Non-pigmented ciliary epithelial cell (primary cell): ENCODE data around the gene RER1.

Experiments used
- DNase-seq: peaks from one replicate; pipeline ENCODE4 v3.0.0-alpha.2; 2010; ENCODE audit warnings: low read depth

Gene RER1

DNA sequence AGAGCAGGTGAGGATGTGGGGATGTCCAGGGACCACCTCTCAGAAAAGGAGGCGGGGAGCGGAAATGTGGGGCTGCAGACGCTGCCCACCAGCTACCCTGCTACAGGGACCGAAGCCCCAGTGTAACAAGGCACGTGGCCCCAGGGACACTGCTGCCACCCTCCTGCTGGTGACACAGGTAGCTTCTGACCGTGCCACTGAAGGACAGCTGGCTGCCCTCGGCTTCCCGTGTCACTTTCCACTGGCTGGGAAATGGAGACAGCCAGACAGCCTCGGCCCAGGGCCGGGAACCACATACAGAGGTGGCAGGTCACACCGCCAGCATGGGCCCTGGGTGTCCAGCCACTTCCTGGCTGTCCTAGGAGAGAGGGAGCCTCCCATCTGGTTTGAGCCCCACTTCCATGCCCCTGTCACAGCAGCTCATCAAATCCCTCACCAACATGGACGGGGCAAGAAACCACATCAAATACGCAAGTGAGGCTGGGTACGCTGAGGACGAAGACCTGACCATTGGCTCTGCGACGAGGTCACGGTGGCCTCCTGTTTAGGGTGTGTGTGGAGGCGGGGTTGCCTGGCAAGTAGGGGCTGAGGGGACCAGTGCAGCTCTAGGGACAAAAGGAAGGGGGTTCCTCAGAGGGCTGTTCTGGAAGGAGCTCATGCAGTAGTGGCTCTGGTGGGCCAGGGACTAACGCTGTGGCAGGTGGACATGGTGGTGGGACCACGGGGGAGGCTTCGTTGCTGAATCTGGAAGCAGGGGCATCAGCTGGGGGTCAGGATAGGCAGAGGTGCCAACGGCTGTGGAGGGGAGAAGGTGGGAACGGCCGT lies 15.7 kb downstream of the RER1 start:
- no peak for DNase-seq

DNA sequence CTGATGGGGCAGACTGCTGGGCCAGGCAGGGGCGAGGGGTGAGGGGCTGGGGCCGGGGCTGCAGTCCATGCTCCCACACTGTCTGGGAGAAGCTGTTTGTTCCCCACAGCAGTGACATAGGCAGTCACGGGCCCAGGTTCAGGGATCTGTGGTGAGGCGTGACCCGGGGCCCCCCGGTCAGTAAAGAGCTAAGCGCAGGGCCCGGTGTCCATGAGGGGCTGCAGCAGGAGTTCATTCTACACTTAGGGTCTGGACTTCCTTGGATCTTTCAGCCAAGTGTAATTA lies 16.3 kb downstream of the RER1 start:
- DNase-seq, result no peak

DNA sequence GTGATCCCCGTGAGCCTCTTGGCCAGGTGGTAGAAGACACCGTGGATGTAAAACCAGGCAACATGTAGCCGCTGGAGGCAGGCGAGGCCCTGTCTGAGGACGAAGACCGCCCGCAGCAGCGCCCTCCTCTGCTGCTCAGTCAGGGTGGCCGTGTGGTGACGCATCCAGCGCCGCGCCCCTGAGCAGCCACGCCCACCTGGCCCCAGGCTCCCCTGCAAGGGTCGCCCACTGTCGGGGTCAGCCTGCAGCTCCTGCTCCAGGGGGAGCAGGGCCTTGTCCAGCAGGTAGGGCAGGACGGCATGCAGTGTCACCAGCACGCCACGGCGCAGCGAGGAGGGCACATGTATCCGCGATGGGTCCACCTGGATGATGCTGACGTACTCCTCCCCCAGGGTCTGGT lies 16.8 kb downstream of the RER1 start:
- no peak for DNase-seq

DNA sequence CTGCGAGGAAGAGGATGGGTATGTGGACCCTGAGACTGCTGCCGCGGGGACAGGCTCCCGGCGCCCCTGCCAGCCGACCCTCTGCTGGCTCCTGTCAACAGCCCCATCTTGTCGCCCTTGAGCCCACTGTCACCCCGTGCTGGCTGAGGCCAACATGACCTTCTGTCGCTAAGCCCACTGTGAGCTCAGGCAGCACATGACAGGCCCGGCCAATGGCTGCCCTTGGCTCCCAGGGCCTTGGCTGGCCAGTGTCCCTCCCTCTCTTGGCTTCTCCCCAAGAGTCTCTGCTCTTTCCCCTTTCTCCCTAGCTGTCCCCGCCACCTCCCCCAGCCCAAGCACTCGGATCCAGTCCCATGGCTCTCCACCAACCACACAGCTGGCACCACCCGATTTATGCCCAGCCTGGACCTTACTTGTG lies 17.2 kb downstream of the RER1 start:
- DNase-seq, result no peak

DNA sequence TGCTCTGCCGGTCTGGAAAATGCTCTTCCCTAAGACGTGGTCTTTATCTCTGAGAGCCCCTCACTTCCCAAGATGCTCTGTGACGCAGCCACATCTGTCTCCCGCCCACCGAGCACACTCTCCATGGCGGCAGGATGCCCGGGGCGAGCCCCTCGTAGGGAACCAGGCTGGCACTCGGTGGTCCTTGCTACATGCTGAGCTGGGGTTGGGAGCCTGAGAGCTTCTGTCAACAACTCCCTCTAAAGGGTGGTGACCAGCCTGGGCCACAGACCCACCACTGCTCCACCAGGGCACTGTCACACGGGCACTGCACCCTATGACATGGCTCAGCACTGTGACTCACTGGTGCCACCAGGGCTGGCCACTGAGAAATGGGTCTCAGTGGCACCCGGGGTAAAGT lies 18.1 kb downstream of the RER1 start:
- DNase-seq, result no peak

DNA sequence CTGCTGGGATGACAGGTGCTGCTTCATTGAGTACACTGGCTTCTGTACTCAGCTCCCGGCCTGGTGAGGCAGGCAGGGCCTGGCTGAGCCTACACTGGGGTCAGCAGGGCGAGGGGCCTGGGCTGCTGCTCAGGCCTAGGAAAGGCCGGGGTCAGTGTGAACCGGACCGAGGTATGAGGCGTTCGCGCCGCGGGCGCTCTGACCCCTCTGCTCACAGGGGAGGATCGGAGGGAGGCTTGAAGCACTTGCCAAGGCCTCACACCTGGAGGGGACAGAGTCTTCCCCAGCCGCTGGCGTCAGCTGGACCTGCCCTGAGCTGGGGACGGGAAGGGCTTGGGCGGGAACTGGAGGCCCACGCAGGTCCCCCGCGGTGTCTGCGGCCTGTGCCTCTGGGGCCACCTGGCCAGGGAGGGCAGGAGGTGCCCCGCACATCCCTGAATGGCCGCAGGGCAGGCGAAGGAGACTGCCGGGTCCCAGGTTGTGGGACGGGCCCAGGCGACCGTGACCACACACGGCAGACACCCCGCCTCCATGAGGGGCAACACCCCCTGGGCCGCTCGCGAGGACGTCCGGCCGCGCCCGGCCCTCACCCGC lies 20.3 kb downstream of the RER1 start:
- DNase-seq, result no peak

DNA sequence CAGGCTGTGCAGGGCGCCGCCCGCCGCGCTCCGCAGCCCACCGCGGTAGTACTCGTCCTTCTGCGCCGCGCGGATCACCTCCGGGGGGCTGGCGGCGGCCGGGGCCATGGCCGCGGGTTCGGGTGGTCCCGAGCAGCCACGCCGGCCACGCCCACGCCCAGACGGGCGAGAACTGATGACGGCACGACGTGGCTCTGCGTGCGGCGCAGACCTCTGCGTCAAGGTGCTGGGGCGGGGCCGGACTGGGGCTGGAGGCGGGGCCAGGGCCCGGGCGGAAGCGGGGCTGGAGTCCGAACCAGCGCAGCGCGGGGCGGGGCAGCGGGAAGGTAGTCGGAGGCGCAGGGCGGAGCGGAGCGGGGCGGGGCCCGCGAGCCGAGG lies 20.7 kb downstream of the RER1 start, which contains the start of gene PEX10:
Gene PEX10, minus strand, starts transcription at position 170 of the 378 bp plus-strand sequence. Its CDS starts 62 bp downstream, at position 108.
- peak; percentile 61 for DNase-seq

DNA sequence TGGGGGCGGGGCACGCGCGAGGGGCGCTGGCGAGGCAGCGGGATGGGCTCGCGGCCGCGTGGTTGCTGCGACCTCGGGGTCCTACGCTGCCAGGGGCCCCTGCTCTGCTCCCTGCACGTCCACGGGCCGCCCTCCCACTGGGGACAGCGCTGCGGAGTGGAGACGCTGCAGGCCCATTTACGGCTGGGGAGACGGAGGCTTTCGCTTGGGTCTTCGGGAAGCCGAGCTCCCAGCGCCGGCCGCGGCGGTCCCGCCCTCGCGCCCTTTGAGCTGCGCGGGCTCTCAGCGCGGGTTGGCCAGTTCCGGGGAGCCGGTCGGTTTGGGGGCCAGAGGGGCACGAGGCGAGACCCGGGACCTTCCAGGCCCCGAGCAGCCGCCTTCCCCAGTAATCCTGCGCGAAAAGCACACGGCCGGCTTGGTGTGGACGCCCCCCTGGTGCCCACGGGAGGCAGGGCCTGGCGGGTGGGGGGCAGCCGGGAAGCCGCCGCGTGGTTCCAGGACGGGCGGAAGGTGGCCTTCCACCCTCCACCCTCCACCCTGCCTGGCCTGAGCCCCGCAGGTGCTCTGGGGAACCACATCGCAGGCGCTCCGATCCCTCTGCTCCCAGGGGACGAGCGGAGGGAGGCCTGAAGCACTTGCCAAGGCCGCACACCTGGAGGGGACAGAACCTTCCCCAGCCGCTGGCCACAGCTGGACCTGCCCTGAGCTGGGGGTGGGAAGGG lies 21.3 kb downstream of the RER1 start:
- DNase-seq, result no peak

DNA sequence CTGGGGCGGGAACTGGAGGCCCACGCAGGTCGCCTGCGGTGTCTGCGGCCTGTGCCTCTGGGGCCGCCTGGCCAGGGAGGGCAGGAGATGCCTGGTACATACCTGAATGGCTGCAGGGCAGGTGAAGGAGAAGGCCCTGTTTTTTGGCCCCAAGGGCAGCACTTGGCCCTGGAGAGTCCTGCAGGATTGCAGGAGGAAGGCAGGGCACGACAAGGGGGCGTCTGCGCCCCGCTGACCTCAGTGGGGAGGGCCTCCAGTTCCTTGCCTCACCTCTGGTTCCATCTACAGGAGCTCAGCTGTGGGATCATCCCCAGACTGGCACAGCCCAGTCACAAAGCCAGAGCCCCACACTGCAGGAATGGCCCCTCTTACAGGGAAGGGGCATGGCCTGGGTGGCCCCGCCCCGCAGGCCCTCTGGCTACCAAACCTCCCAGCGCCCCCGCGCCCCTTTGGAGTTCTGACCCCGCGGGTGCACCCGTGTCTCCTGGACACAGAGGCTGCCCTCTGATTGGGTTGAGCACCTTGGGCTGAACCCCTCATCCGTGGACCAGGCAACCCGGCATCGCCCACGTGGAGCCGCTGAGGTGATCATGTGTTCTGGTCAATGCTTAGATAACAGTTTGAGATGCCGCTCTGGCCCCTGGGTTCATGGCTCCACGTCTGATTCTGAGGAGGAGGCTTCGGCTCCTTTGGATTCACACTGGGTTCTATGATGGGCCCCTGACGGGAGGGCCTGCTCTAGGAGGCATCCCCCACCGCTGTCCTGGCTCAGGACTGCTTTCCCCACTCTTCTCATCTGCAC lies 22.1 kb downstream of the RER1 start:
- no peak for DNase-seq

DNA sequence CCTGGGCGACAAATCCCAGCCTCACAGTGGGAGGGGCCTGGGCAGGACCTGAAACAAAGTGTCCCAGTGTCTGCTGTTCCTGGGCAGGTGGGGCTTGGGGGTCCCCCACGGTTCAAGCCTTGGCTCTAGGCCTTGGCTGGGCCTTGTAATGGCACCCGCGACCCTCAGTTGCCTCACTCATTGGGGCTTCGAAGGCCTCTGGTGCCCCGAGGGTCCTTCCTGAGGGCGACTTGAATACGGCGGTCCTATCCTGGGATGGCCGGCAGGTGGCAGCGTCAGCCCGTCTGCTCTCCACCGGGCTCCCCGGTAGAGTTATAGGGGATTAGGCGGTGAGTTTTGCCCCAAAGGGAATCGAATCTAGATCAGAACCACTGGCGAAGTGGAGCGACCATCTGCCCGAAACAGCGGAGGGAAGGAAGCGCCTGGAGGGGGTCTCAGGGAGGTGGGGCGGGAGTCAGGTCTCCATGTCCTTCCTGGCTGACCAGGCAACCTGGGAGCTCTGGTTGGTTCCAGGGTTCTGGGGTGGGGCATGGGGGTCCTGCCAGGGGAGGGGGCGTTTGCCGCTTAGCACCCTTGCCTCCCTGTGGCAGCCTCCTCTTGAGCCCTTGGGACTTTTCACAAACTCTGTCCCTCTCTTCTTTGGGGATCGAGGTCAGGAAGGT lies 22.8 kb downstream of the RER1 start:
- no peak for DNase-seq

DNA sequence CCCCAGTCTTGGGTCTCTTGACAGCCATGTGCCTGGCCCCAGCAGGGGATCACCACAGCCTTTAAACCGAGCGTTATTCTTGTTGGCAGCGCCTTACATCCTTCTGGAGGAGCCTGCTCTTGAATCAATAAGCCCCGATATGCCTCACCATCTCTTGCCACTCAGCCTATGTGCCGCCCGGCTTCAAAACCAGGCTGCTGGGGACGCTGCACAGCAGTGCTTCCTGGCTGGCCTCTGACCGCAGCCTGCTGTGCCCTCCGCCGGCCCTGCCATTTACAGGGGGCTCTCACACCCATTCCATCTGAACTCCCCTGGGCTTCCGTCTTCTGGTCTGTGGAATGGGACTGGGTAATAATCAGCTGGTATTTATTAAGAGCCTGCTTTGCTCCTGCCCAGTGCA lies 23.7 kb downstream of the RER1 start:
- DNase-seq, result no peak

DNA sequence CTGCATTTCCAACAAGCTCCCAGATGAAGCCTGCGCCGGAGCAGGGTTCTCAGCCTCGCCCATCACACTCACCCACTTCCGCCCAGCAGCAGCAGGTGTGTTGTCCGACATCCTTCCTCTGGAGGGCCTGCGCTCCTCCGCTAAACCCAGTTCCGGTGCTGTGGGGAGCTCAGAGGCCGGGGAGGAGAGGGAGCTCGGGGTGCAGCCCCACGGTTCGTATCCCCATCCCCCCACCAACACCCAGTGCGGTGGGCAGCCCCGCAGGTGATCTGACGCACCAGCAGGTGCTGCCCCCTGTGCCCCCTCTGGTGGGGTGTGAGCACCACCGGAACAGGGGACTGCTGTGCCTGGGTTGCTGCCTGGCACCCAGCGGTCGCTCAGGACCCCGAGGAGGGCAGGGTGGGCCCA lies 24.2 kb downstream of the RER1 start:
- DNase-seq, result no peak

DNA sequence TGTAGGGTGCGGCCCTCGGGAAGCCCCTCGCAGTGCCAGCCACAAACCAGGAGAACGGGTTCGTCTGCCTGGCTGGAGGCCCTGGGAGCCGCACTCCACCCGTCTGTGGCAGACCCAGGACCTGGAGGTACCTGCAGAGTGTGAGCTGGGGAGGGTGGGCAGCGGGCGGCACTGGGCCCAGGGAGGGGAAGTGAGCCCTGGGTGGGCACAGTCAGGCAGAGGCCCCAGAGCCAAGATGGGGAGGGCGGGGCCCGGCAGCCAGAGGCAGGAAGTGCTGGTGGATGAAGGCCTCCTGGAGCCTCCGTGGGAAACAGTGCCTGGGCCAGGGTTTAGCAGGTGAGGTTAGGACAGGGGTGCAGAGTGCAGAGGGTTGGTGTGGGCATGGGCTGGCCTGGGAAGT lies 24.8 kb downstream of the RER1 start:
- DNase-seq, result no peak

DNA sequence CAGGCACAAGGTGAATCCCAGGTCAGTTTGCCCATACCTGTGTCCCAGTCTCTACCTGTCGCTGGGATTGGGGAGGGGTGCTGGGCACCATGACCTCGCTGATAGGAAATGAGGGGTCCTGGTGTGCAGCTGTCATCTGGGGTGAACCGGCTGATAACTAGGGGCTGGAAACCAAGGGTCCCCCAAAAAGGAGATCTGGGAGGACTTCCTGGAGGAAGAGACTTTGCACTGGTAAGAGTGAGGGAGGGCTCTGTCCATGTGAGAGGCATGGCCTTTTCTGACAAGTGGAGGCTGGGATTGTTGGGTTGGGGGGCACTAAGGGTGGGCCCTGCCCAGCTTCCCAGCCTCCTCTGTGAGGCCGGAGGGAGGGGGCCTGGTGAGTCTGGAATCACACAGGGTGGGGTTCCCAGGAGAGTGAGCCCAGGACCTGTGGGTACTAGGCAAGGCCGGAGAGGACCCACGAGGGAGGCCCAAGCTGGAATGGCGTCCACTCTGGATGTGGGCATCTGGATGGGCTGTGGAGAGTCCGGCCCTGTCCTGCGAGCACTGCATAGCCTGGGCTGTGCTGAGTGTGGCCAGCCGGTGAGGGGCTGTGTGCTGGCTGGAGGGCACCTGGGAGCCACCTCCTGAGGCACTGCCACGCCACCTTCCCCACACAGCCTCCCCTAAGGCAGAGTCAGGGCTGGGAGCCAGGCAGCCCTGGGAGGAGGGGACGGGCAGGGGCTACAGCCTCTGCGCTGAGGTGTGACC lies 25.6 kb downstream of the RER1 start:
- DNase-seq, result no peak

DNA sequence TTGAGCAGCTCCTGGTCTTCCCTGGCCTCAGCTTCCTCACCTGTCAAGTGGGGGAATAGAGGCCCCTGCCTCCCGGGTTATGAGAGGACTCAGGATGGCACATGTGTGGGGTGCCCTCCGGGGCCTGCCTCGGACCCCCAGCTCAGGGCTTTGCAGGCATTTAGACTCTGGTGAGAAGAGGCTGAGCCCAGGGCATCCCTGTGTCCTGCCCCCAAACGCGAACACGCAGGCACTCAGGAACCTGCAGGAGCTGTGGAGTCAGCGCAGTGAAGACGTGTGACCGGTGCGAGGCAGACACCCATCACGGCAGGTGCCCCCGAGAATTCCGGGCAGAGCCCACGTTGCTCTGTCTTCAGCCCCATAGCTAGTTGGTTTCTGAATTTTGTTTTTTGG lies 26.2 kb downstream of the RER1 start:
- no peak for DNase-seq

DNA sequence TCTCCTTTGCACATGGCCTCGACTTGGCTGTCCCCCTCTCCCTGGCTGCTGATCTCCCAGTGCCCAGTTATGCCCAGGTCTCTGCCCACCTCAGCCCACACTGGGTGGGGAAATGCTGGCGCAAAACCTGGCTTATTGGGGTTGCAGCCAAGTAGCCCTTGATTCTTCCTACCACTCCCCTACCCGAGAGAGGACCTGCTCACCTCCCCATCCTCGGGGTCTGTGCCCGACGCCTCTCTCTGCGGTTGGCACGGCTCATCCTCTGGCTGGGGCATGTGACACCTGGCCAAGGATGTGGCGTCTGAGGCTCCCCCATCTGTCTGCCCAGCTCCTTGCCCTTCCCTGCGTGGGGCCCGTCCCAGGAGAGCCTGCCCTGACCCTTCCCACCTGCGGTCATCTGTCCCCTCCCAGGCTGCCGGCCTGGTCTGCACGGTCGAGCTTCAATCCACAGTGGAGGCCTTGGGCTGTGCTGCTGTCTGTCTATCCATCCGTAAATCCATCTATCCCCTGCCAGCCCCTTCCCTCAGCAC lies 27.2 kb downstream of the RER1 start:
- DNase-seq, result no peak

DNA sequence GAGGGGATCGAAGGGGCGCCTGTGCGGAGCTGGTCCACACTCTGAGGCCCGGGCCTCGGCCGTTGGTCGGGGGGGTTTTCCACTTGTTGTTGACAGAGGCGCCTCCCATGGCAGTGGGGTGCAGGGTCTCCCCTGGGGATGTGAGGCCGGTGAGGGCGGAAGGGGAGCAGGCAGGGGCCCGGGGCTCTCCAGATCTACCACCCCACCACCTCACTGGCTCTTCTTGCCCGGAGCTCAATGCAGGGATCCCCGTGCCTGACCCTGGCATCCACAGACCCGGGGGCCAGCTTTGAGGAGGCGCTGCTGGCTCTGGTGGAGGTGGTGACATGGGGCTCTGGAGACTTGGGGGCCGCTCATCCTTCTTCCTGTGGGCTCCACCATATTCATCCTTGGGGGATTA lies 27.8 kb downstream of the RER1 start:
- DNase-seq, result no peak

DNA sequence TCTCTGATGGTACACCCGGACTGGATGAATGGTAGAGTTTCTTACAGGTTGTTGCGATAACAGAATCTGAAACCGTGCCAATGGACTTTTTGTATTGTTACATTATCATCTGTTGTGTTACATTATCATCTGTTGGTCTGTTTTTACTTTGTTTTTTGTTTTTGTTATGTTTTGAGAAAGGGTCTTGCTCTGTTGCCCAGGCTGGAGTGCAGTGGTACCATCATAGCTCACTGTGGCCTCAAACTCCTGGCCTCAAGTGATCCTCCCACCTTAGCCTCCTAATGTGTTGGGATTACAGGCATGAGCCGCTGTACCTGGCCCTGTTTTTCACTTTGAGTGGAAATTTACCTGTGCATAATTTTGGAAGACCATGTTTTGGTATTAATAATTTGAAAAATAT lies 30.9 kb downstream of the RER1 start:
- DNase-seq, result no peak

DNA sequence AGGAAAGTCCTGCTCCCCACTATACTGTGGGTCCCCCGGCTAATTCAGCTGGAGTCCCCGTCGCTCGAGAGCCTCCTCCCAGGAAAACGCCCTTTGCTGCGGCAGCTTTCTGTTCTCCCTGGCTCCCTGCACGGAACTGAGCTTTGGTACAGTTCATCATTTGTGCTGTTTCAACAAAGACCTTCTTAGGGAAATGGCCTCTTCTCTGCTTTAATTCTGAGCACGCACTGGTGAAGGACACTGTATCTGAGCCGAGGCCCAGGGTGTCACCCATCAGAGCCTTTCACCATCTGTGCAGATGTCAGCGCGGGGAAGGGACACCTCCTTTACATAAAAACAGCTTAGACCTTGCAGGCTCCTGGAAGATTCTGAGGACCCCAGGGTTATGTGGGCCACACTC lies 34.3 kb downstream of the RER1 start:
- DNase-seq, result no peak

DNA sequence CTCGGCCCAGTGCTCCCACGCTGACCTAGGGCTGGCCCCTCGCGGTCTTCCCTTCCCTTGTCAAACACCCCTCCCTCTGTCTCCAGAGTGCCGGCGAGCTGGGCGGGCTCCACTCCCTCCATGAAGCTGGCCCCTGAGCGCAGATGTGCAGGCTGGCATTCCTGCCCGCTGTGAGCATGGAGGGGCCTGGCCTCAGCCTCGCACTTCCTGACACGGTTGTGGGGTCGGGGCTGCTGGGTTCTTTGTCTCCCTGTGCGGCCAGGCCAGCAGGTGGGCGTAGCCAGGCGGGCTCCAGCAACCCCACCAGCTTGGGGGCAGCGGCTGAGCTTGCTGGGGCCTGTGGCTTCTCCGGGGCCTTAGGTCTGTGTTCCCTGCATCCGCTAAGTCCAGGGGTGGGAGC lies 34.9 kb downstream of the RER1 start:
- DNase-seq, result no peak

DNA sequence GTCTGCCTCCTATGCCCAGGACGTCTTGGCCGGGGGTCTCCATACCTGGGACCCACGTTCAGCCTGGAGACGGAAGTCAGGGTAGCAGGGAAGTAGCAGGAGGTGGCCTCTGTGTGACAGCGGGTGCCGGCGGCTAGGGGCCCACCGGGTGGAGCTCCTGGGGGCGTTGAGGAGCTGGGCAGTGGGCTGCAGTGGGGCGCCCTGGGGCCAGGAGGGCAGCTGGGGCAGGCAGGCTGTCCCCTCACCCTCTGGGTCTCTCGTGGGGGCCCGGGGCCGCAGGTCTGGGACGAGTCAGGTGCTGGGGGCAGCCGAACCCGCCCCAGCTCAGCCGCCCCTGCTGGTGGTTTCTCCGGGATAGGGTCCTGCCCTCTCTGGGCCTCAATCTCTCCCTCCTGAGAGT lies 35.4 kb downstream of the RER1 start:
- DNase-seq, result no peak
